ENCODE measurements around the gene PDE4DIP.
"Not testable (repeated sequence)": the region's sequence is repeated elsewhere in the genome, so short reads cannot be mapped to it uniquely, and the experiment has no call there.

PDE4DIP gene

DNA sequence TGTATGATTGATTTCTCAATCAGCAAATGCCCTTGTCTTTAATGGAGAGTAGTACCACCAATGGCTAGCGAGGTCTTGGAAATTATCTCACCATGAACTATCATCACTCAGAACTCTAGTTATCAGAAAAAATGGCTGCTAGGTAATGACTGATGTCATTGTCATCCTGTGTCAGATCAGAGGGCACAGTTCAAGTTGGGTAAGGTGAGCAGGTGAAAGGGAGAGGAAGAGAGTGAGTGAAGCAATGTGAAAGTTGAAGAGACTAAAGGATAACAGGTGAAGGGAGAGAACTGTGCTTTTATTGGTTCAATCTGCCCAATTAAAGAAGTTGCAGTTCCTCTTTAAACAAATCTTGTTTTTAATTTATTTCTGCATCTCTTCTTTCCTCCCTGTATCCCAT is 76.8 kb downstream of the PDE4DIP start:
- DNase-seq (ENCODE audit: low read depth), result not testable (repeated sequence)

DNA sequence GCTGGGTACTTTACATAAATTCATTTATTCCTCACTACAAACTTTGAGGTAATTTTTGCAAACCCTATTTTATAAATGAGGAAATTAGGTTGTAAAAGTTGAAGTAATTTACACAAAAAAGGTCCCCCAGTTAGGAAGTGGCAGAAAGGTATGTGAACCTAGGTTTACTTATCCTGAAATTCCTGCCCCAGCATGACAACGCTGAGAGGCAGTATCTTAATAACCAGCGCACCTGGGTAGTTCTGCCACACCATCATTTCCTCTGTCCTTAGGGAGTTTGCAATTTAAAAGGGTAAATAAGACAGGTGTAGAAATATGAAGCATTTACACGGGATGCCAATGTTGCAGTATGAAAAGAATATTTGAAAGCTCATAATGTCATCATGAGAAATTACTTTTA is 79.6 kb downstream of the PDE4DIP start:
- DNase-seq (ENCODE audit: low read depth), result not testable (repeated sequence)

DNA sequence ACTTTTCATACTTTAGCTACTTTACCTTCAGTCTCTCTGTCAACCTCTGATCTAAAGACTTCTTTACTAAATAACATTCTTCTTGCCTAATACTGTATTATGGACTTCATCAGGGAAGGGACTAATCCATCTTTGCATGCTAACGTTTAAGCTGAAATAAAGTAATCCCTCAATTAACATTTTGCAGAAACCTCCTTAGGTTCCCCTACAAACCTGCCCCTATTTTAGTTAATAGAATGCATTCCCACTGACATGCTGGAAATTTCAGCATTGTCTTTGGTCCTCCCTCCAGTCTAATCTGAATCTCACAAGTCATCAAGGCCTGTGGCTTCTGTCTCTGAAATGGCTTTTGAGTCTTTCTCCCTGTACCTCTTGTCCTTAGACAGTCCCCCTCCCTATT is 83.4 kb downstream of the PDE4DIP start:
- DNase-seq (ENCODE audit: low read depth), result not testable (repeated sequence)

DNA sequence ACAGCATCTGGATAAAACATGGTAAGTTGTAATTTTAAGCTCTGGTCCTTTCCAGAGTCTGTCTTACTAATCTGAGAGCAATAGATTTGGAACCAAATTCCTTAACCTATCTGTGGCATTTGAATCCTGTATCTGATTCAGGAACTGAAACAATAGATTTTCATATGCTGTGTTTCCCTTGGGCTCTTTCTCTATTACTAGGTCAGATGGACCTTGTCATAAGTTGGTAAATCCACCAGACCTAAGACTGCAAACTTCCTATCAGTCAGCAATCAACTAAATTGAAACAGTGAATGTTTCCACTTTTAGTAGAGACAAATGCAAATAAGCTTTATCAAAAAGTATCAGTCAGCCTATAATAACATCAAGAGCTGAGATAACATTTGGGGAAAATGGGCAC is 85.0 kb downstream of the PDE4DIP start:
- not testable (repeated sequence) for DNase-seq (ENCODE audit: low read depth)

DNA sequence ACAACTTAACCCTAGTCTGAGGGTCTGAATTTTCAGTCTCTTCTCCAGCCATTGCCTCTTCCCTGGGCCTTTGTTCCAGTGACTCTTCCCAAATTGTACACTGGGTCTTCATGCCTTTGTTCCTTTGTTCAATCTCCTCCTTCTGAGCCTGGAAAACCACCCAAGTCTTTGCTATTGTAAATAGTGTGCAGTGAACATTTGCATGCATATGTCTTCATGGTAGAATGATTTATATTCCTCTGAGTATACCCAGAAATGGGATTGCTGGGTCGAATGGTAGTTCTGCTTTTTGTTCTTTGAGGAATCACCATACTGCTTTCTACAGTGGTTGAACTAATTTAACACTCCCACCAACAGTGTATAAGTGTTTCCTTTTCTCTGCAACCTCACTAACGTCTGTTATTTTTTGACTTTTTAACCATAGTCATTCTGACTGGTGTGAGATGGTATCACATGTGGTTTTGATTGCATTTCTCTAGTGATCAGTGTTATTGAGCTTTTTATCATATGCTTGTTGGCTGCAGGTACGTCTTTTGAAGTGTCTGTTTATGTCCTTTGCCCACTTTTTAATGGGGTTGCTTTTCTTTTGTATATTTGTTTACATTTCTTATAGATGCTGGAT is 91.3 kb downstream of the PDE4DIP start:
- DNase-seq (ENCODE audit: low read depth), result not testable (repeated sequence)

DNA sequence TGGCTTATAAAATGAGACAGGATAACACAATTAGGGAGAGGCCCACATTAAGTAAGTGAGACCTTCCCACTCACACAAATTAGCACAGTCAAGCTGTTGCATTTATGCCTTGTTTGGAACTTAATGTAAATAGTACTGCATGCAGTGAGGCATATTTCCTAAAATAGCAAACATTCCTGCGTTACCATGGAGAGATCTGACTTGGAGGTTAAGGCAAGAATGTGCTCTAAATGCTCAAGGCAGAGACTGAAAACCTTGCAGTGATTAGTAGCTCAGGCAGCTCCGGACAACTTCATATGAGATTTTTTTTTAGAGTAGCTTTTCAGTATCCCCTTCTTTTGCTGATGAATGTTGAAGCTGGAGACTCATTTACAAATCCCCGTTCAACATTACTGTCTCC is 98.7 kb downstream of the PDE4DIP start:
- not testable (repeated sequence) for DNase-seq (ENCODE audit: low read depth)

DNA sequence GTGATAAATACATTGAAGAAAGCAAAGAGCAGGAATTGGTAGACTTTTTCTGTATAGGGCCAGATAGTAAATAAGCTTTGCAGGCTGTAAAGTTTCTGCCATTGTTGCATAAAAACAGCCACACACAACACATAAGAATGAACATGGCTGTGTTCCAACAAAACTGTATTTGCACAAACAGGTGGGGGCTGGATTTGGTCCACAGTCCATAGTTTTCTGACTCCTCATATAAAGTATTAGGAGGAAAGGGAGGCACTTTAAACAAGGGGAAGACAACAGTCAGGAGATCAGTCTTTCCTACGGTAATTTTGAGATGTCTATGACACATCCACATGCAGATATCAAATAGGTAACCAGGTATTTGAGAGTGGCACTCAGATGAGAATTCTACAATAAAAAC is 100.9 kb downstream of the PDE4DIP start:
- not testable (repeated sequence) for DNase-seq (ENCODE audit: low read depth)

DNA sequence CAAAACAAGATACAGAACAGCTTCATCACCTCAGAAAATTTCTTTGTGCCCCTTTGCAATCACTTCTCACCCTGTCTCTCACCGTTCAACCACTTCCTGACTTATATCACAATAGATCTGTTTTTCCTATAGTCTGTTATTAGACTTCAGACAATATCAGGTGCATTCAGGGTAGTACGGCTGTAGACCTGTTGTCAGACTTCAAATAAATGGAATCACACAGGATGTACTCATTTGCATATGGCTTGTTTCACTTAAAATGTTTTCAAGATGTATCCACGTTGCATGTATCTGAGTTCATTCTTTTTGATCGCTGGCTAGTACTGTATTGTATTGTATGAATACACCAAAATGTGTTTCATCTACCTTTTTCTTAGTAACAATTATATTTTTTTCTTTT is 104.5 kb downstream of the PDE4DIP start:
- not testable (repeated sequence) for DNase-seq (ENCODE audit: low read depth)

DNA sequence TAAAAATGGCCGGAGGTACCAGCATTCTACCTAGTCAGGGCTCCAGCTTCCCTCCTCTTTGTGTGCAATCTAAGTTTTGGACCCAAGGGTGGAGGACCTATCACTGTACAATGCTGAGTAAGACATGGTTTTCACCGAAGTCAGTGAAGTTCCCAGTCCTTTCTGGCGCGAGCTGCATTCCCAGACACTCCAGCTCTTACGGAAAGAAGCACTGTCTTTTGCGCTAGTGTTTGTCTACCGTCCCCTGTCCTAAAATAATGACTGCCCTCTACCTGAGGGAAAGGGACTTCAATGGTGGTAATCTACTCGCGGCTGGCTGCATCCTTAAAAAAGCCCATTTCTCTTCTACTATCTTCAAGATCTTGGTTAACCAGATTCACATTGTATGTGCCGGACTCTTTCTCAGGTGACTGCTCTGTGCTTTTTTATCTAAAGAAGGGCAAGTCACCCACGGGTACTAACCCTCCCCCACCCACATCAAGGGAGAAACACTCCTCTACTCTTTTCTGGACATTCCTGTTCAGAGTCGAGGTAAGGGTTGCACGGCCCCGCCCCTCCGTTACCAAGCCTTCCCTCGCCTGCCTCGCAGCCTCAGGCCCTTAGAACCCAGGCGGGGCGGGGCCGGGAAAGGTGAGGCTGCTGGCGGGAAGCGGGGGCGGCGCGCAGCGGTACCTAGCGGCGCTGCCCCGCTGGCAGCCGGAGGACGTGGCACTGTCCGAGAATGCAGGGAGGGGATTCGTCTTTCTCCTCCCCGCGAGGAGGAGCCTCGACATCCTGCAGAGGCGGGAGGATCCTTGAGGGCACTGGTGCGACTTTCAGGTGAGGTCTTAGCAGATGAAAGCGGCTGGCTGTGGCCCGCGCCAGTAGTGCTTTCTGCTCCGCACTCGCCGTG is 107.4 kb downstream of the PDE4DIP start:
- peak; percentile 54 for DNase-seq (ENCODE audit: low read depth)

DNA sequence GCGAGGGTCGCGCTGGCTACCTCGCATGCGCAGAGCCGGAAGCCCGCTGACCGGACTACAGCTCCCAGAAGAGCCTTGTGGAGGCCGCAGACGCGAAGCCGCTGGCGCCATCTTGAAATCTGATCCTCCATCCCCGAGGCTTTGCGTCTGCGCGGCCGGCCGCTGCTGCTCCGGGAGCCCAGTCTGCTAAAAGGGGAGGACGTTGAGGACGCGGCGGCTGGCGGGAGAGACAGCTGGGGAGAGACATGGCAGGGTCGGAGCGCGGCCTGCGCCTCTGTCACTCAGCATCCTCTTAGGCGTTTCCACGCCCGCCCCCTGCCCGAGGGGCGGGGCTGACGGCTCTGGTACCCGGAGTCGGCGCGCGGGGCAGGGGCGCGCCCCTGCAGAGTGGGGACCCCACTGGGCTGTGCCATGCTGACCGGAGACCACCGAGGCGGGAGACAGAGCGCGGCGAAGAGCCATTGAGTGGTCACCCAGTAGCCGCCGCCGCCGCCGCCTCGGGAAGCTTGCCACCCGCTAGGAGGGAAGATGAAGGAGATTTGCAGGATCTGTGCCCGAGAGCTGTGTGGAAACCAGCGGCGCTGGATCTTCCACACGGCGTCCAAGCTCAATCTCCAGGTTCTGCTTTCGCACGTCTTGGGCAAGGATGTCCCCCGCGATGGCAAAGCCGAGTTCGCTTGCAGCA is 108.2 kb downstream of the PDE4DIP start:
- DNase-seq (ENCODE audit: low read depth), result peak; percentile 61

DNA sequence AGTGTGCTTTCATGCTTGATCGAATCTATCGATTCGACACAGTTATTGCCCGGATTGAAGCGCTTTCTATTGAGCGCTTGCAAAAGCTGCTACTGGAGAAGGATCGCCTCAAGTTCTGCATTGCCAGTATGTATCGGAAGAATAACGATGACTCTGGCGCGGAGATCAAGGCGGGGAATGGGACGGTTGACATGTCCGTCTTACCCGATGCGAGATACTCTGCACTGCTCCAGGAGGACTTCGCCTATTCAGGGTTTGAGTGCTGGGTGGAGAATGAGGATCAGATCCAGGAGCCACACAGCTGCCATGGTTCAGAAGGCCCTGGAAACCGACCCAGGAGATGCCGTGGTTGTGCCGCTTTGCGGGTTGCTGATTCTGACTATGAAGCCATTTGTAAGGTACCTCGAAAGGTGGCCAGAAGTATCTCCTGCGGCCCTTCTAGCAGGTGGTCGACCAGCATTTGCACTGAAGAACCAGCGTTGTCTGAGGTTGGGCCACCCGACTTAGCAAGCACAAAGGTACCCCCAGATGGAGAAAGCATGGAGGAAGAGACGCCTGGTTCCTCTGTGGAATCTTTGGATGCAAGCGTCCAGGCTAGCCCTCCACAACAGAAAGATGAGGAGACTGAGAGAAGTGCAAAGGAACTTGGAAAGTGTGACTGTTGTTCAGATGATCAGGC is 108.8 kb downstream of the PDE4DIP start:
- DNase-seq (ENCODE audit: low read depth), result not testable (repeated sequence)

DNA sequence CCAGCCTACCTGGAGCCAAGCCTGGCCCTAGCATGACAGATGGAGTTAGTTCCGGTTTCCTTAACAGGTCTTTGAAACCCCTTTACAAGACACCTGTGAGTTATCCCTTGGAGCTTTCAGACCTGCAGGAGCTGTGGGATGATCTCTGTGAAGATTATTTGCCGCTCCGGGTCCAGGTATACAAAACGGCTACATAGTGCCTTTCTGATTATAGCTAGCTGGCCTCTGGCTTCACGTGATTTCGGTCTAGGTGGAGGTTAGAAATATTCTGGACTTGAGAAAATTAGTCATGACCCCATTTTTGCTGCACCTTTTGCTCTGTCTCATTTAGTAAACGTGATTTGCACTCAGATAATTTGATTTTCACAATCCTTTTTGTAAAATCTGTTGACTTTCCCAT is 109.5 kb downstream of the PDE4DIP start:
- DNase-seq (ENCODE audit: low read depth), result not testable (repeated sequence)

DNA sequence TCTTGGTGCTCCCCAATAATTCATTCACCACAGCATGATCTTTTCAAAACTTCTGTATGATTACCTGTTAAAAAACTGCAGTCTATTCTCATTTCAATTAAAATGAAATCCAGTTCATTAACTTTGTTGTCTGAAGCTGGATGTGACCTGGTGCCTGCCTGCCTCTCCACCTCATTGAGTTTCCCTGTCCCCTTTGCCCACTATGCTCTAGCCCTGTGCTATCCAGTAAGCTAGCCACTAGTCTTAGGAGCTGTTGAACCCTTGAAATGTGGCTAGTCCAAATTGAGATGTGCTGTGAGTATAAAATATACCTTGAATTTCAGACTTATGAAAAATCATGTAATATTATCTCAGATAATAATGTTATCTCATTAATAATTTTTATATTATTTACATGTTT is 114.1 kb downstream of the PDE4DIP start:
- not testable (repeated sequence) for DNase-seq (ENCODE audit: low read depth)

DNA sequence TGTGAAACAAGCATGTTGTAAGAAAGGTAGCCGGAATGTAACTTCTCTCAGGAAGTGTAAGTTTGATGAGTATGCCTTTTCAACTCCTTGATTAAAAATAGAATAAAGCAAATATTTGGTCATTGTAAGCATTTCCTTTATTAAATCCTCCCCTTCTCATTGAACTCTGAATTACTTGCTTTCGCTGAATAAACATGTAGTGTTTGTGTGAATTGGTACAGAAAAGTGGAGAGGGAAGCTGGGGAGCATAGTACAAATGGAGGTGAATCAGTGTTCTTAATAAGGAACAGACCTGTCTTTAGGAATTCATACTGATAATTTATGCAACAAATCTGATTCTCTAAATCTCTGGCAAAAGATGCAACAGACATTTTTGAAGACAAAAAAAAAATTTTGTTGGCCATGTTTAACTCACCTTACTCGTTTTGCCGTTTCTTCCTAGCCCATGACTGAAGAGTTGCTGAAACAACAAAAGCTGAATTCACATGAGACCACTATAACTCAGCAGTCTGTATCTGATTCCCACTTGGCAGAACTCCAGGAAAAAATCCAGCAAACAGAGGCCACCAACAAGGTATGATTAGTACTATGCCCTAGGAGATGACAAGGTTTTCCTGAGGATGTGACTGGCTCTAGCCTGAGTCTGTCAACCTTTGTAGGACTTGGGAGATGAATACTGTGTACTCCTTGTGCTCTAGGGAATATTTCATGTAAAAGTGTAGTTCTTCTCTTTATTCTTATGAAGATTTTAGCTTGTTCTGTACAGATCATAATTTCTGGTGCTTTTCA is 116.2 kb downstream of the PDE4DIP start:
- not testable (repeated sequence) for DNase-seq (ENCODE audit: low read depth)

DNA sequence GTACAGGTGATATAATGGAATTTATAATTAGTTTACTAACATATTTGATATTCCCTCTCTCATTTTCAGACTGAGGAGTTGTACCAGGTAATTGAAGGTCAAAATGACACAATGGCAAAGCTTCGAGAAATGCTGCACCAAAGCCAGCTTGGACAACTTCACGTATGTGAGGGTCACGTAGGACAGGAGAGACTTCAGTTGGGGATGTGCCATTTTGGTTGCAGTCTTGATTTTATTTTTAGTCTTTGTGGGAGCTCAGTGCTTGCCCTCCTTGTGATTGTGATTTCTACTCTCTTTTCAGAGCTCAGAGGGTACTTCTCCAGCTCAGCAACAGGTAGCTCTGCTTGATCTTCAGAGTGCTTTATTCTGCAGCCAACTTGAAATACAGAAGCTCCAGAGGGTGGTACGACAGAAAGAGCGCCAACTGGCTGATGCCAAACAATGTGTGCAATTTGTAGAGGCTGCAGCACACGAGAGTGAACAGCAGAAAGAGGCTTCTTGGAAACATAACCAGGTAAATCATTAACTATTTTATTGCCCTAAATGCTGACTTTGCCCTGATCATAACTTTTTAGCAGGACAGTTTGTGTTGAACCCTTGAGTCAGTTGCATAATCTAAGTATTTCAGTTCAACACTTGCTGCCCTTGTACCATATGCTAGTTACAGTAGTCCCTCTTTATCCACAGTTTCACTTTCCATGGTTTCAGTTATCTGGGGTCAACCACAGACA is 118.1 kb downstream of the PDE4DIP start:
- not testable (repeated sequence) for DNase-seq (ENCODE audit: low read depth)

DNA sequence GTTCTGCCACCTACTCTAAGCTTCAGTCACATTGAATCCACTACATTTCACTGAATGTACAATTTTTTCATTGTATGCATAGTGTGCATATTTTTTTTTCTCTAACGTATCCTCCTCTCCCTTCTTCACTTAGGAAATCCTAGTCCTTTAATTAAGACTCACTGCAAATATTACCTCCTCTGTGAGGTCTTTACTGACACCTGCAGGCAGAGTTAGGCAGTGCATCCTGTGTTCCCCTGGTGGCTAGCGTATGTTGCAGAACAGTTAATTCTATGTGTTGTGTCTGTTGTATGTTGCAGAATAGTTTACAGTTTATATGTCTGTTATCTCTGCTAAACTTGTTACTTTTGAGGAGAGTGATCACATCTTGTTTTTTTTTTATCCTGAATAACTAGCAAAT is 121.9 kb downstream of the PDE4DIP start:
- DNase-seq (ENCODE audit: low read depth), result not testable (repeated sequence)

DNA sequence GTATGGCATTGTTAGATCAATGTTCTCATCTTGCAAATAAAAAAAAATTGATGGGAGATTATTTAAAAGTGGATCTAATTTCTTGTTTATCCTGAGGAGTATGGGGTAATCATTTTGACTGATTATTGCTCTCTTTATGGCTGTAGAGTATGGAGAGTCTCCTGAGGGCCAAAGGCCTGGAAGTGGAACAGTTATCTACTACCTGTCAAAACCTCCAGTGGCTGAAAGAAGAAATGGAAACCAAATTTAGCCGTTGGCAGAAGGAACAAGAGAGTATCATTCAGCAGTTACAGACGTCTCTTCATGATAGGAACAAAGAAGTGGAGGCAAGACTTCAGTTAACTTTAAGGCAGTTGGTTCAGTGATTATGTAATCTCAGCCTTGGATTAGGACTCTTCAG is 123.4 kb downstream of the PDE4DIP start:
- DNase-seq (ENCODE audit: low read depth), result not testable (repeated sequence)

DNA sequence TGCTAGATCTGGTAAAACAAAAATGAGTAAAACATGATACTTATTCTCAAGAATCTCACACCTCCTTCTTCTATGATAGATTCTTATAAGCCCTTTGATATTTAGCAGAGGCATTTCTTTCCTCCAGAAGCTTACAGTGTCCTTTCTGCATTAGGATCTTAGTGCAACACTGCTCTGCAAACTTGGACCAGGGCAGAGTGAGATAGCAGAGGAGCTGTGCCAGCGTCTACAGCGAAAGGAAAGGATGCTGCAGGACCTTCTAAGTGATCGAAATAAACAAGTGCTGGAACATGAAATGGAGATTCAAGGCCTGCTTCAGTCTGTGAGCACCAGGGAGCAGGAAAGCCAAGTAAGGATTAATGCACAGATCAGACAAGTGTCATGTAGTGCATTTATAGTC is 124.5 kb downstream of the PDE4DIP start:
- not testable (repeated sequence) for DNase-seq (ENCODE audit: low read depth)

DNA sequence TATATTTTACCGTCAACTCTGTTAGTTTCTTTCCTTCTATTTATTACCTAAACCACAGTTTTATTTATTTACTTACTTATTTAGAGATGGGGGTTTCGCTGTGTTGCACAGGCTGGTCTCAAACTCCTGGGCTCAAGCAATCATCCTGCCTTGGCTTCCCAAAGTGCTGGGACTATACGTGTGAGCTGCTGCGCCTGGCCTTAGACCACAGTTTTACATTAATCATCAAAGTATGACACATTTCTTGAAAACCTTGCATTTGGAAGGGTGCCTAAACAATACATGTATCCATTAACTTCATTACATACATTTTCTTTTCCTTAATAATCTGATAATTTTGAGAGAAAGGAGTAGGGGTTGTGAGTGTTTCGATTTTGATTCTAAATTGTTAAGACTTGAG is 124.9 kb downstream of the PDE4DIP start:
- DNase-seq (ENCODE audit: low read depth), result not testable (repeated sequence)

DNA sequence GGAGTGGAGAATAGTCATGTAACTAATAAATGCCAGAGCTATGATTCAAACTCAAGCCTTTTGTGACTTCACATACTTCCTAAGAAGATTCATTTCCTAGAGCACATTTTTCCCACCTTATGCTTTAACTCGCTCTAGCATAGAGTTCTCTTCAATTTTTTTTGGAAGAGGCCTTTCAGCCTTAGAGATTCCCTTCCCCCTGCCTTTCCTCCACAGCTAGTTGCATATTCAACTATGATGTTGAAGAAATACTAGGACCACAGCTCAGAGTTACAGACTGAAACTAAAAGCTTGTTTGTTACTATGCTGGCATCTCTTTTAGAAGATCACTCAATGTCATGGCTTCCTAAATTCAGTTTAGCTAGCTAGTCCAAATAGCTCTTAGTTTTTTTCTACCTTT is 131.2 kb downstream of the PDE4DIP start:
- DNase-seq (ENCODE audit: low read depth), result not testable (repeated sequence)
